Loucy (cell line): ENCODE data around the gene ASCC2.

ENCODE experiments used
- H2AFZ ChIP-seq: fragments of 200-600 bp; sonication (generic); 2 replicates; pipeline ENCODE4 v1.6.0; 2016; ENCODE audit warnings: antibody characterized with exemption, mild to moderate bottlenecking, low read length, moderate library complexity
- H3F3A ChIP-seq: fragments of 200-600 bp; 2 replicates; pipeline ENCODE4 v1.6.0; 2016; ENCODE audit warnings: antibody characterized with exemption, low read depth, mild to moderate bottlenecking
- H3K27me3 ChIP-seq: fragments of 200-600 bp; sonication (generic); 2 replicates; pipeline ENCODE4 v1.6.1; 2014; ENCODE audit warnings: low read length, mild to moderate bottlenecking; ENCODE audit not compliant: insufficient read depth, poor library complexity, severe bottlenecking
- H3K36me3 ChIP-seq: fragments of 200-600 bp; sonication (generic); 2 replicates; pipeline ENCODE4 v1.6.1; 2016; ENCODE audit warnings: low read length; ENCODE audit not compliant: insufficient read depth
- H3K4me1 ChIP-seq: fragments of 200-600 bp; sonication (generic); 2 replicates; pipeline ENCODE4 v1.5.1; 2014; ENCODE audit warnings: low read length, mild to moderate bottlenecking; ENCODE audit not compliant: insufficient read depth, poor library complexity, severe bottlenecking
- H3K4me2 ChIP-seq: fragments of 200-600 bp; sonication (generic); 2 replicates; pipeline ENCODE4 v1.6.0; 2014; ENCODE audit warnings: antibody characterized with exemption, low read length, low read depth, mild to moderate bottlenecking; ENCODE audit not compliant: poor library complexity, severe bottlenecking
- H3K4me3 ChIP-seq: fragments of 200-600 bp; sonication (generic); 2 replicates; pipeline ENCODE4 v1.5.1; 2014; ENCODE audit warnings: low read length, mild to moderate bottlenecking, mixed read lengths; ENCODE audit not compliant: poor library complexity, severe bottlenecking
- H3K79me2 ChIP-seq: fragments of 200-600 bp; sonication (generic); 2 replicates; pipeline ENCODE4 v1.6.1; 2014; ENCODE audit warnings: low read length; ENCODE audit not compliant: insufficient read depth
- H3K9ac ChIP-seq: fragments of 200-600 bp; sonication (generic); 2 replicates; pipeline ENCODE4 v1.6.0; 2014; ENCODE audit warnings: mild to moderate bottlenecking, low read depth, low read length, moderate library complexity; ENCODE audit not compliant: poor library complexity, severe bottlenecking
- H3K9me2 ChIP-seq: fragments of 200-600 bp; sonication (generic); replicated peaks from 2 replicates; pipeline ENCODE4 v1.6.1; 2016; ENCODE audit warnings: low read depth, low read length, mixed read lengths
- H3K9me3 ChIP-seq: fragments of 200-600 bp; sonication (generic); 2 replicates; pipeline ENCODE4 v1.6.1; 2014; ENCODE audit warnings: mild to moderate bottlenecking, antibody characterized with exemption, low read length, low read depth; ENCODE audit not compliant: insufficient read depth
- H4K20me1 ChIP-seq: fragments of 200-600 bp; sonication (generic); 2 replicates; pipeline ENCODE4 v1.6.0; 2014; ENCODE audit warnings: antibody characterized with exemption, low read length, mild to moderate bottlenecking; ENCODE audit not compliant: insufficient read depth, poor library complexity, severe bottlenecking
- CTCF ChIP-seq: fragments of 200-600 bp; sonication (generic); conservative IDR thresholded peaks from 2 replicates; pipeline ENCODE4 v1.5.1; 2014; ENCODE audit warnings: mild to moderate bottlenecking, antibody characterized with exemption, low read length
- EZH2phosphoT487 ChIP-seq: fragments of 200-600 bp; IDR thresholded peaks from 2 replicates; pipeline ENCODE4 v1.6.1; 2018; ENCODE audit warnings: antibody characterized with exemption, mild to moderate bottlenecking, moderate library complexity, borderline replicate concordance

Gene ASCC2

GRCh38 chr22:29871684-29872083, 33.6 kb upstream of the ASCC2 start:
- Histone ChIP-seq H3K9me3 (no peaks in the 10 kb centered on the region), H3K36me3 (no peaks in the 10 kb centered on the region), H3K79me2 (no peaks in the 10 kb centered on the region), H3K9ac (no peak overlapping the region), H3K9me2 (no peaks in the 10 kb centered on the region), H3F3A (no peaks in the 10 kb centered on the region), H3K4me1 (peaks cover 3% of the 10 kb centered on the region), H3K4me3 (no peak overlapping the region), H3K4me2 (no peak overlapping the region), H2AFZ (0 out of 2 replicates have a peak overlapping the region, but pooled peaks have one; percentile 28), H4K20me1 (no peaks in the 10 kb centered on the region), H3K27me3 (no peaks in the 10 kb centered on the region)
- TF ChIP-seq EZH2phosphoT487 (no peak), CTCF (no peak)

- Histone ChIP-seq H3K4me3 (no peak overlapping the region), H4K20me1 (no peaks in the 10 kb centered on the region), H3K9ac (no peak overlapping the region), H3K79me2 (no peaks in the 10 kb centered on the region), H3K4me1 (peaks cover 3% of the 10 kb centered on the region), H3K9me3 (no peaks in the 10 kb centered on the region), H3K36me3 (no peaks in the 10 kb centered on the region), H3K9me2 (no peaks in the 10 kb centered on the region), H3F3A (no peaks in the 10 kb centered on the region), H3K27me3 (no peaks in the 10 kb centered on the region), H3K4me2 (no peak overlapping the region), H2AFZ (peak overlapping the region; percentile 57; the same call in 1 of the 2 replicates)
- TF ChIP-seq EZH2phosphoT487 (no peak), CTCF (no peak)
These were observed 32.5 kb upstream of the ASCC2 start for GRCh38 chr22:29870574-29870973.

- Histone ChIP-seq H3K9me3 (no peaks in the 10 kb centered on the region), H3K9ac (no peak overlapping the region), H3K79me2 (no peaks in the 10 kb centered on the region), H3K4me1 (peaks cover 3% of the 10 kb centered on the region), H3K36me3 (no peaks in the 10 kb centered on the region), H3K4me2 (no peak overlapping the region), H3K9me2 (no peaks in the 10 kb centered on the region), H4K20me1 (no peaks in the 10 kb centered on the region), H3F3A (no peaks in the 10 kb centered on the region), H2AFZ (no peak overlapping the region), H3K27me3 (no peaks in the 10 kb centered on the region), H3K4me3 (no peak overlapping the region)
- TF ChIP-seq EZH2phosphoT487 (no peak), CTCF (no peak)
These were observed 29.8 kb upstream of the ASCC2 start for GRCh38 chr22:29867851-29868250.
